ENCODE data around the gene RNF123. TPM values are rescaled to one million over a fixed set of nuclear protein-coding genes. Genes with fewer than 3 reads are reported as not detected.
"Not testable (repeated sequence)": the region's sequence is repeated elsewhere in the genome, so short reads cannot be mapped to it uniquely, and the experiment has no call there.

RNF123 gene
- total RNA-seq, 1 experiment from 2014 or later: 40.6 TPM

DNA sequence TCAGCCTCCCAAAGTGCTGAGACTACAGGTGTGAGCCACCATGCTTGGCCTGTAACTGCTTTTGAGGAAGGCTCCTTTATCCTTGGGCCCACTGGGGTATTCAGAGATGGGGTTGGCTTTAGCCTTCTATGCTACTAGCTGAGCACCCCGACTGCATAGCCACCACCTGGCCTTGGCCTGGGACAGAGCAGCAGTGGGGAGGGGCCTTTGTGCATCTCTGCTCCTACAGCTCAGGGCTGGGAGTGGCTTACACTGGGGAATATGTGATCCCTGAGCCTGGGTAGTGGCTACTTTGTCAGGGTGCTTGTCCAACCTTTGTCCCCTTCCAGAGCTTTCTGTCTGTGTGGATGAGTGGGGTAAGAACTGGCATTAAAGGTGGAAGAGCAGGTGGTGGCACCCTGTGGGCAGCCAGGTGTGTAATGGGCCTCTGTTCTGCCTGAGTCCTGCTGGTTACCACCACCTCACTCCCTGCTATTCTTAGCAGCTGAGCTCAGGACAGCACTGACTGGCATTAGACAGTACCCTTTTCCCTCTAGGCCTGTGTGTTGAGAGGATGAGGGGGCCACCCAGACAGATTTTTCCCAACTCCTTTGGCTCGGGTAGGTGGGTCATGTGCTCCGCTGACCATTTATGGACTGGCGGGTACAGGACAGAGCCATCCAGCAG lies 6.1 kb downstream of the RNF123 start:
- not testable (repeated sequence) for H3K27ac Mint-ChIP-seq; H3K27me3 Mint-ChIP-seq (ENCODE audit: low read depth); H3K9me3 Mint-ChIP-seq; H2BK12ac ChIP-seq (ENCODE audit: insufficient read length, low read depth, low read length); H3K27me3 ChIP-seq (ENCODE audit: insufficient read depth, low read length); H3K18ac ChIP-seq (ENCODE audit: insufficient read length, low read depth, low read length); H4K91ac ChIP-seq (ENCODE audit: insufficient read length, low read depth, low read length); H3K4me2 ChIP-seq (ENCODE audit: insufficient read depth, insufficient read length, low read length); H3K4me3 Mint-ChIP-seq; H3K79me2 ChIP-seq (ENCODE audit: insufficient read depth, low read length); H4K5ac ChIP-seq (ENCODE audit: insufficient read length, low read depth, low read length); H3K79me1 ChIP-seq (ENCODE audit: insufficient read depth, low read depth, low read length, poor library complexity, severe bottlenecking); H3K56ac ChIP-seq (ENCODE audit: insufficient read length, low read depth, low read length); H2BK15ac ChIP-seq (ENCODE audit: low read depth, low read length); H3K23me2 ChIP-seq (ENCODE audit: insufficient read length, low read depth, low read length, poor library complexity, severe bottlenecking); H3T11ph ChIP-seq (ENCODE audit: low read length); H2AFZ ChIP-seq (ENCODE audit: low read length); H3K4me1 Mint-ChIP-seq; H2BK5ac ChIP-seq (ENCODE audit: insufficient read length, low read length); H3K4ac ChIP-seq (ENCODE audit: low read depth, low read length); H3K27ac ChIP-seq (ENCODE audit: insufficient read length, low read depth, low read length); H4K20me1 ChIP-seq (ENCODE audit: control insufficient read depth, insufficient read depth, insufficient read length); H3K14ac ChIP-seq (ENCODE audit: insufficient read depth, low read length); H3K9me3 ChIP-seq (ENCODE audit: control insufficient read depth, low read depth, low read length); H2AK5ac ChIP-seq (ENCODE audit: insufficient read length, low read length); H4K8ac ChIP-seq (replicated peaks; ENCODE audit: insufficient read length, low read depth, low read length); H3K4me1 ChIP-seq (ENCODE audit: insufficient read depth, low read length); H3K23ac ChIP-seq (ENCODE audit: insufficient read length, low read depth, low read length); H3K9ac ChIP-seq (ENCODE audit: extremely low read depth, insufficient read length, low read length); DNase-seq; H2BK120ac ChIP-seq (ENCODE audit: low read depth, low read length, poor library complexity, severe bottlenecking); H3K36me3 Mint-ChIP-seq (ENCODE audit: insufficient read depth in 1 of 3, low read depth in 3 of 3); H2BK20ac ChIP-seq (ENCODE audit: low read depth, low read length, poor library complexity, severe bottlenecking)
- WGBS (ENCODE audit: extremely low coverage, insufficient read length, low lambda C conversion rate): no CpG with 5 or more reads among the region's 4 CpGs

Data from H9 (cell line).